SKM-1 (cell line): Measurements from ENCODE around the gene PHTF2.

Source experiments
- DNase-seq: peaks from one replicate; lab custom pipeline; 2025; ENCODE audit not compliant: unreplicated experiment; lab: John Stamatoyannopoulos, UW

PHTF2 gene

GRCh38 chr7:77791956-77792355 is 6.6 kb upstream of the PHTF2 start:
- DNase-seq: no peak

- DNase-seq: no peak
Measured at GRCh38 chr7:77794000-77794399, 4.6 kb upstream of the PHTF2 start.

- DNase-seq: no peak
Measured at GRCh38 chr7:77796109-77796508, 2.5 kb upstream of the PHTF2 start.

- no peak for DNase-seq
Measured at GRCh38 chr7:77796960-77797359, 1.6 kb upstream of the PHTF2 start.

GRCh38 chr7:77797734-77798393 is 709 bp upstream of the PHTF2 start:
- no peak for DNase-seq

- peak; percentile 32 for DNase-seq
Measured at GRCh38 chr7:77799078-77799964, 748 bp downstream of the PHTF2 start.

GRCh38 chr7:77800158-77800557 is 1.6 kb downstream of the PHTF2 start:
- DNase-seq: no peak

GRCh38 chr7:77800730-77801129 is 2.2 kb downstream of the PHTF2 start:
- no peak for DNase-seq

GRCh38 chr7:77802557-77803405 is 4.2 kb downstream of the PHTF2 start:
- DNase-seq: no peak

DNA sequence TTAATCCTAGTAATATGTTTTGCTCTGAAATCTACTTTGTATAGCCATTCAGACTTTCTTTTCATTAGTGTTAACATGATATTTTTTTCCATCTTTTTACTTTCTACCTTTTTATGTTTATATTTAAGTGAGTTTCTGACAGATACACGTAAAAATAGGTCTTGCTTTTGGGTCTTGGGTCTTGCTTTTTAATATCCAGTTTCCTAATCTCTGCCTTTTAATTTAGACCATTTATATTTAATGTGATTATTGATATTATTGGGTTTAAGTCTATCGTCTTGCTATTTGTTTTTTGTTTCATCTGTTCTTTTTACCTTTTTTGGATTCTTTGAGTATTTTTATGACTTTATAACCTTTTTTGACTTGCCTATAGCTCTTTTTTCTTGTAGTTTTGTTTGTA is 7.9 kb downstream of the PHTF2 start:
- no peak for DNase-seq

GRCh38 chr7:77808517-77808916 is 9.9 kb downstream of the PHTF2 start:
- no peak for DNase-seq

DNA sequence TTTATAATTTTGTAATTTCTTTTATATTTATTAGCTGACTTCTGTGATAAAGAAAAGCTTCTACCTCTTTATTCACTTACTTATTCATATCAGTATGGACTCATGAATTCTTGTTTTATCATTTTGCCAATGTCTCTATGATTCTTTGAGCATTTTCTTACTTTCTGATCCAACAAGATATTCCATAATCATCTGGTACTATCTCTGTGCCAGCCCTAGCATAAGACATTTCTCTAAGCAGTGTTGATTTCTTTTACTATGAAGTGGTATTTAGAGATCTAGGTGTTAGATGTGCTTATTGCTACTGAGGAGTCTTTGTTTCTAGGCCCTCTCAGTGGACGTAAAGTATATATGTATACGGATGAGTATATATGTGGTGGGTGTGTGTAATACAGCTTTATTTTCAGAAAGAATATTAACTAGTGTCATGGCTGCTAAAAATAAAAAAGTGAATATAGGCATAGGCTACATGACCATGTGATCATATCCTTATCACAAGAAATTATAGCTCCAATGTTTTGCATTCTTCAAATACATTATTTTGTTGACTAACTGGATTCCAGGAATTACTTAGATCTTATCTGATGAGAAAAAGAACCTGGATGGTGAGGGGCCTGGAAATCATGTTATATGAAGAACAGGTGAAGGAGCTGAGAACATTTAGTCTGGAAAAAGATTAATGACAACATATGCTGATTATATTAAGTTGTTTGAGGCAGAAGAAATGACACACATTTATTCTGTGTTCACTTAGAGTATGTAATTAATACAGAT is 13.1 kb downstream of the PHTF2 start:
- no peak for DNase-seq

DNA sequence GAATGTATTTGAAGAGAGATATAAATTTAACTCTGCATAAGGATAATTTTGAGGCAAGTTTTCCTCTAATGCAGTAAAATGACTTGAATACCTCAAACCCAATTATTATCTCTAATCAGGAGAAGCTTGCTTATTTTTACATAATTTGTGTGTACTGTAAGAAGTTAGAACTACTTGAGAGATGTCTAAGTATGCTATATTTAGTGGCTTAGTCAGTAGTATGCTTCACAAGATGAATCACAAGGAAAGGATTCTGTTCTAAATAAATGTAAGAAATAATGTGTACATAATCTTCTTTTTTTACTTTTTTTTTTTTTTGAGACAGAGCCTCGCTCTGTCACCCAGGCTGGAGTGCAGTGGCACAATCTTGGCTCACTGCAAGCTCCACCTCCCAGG is 13.7 kb downstream of the PHTF2 start:
- no peak for DNase-seq

- no peak for DNase-seq
Measured at GRCh38 chr7:77813180-77813579, 14.6 kb downstream of the PHTF2 start.

- no peak for DNase-seq
Measured at GRCh38 chr7:77819021-77819420, 20.4 kb downstream of the PHTF2 start.

GRCh38 chr7:77820967-77821366 is 22.4 kb downstream of the PHTF2 start:
- DNase-seq: no peak

GRCh38 chr7:77822269-77822668 is 23.7 kb downstream of the PHTF2 start:
- no peak for DNase-seq

DNA sequence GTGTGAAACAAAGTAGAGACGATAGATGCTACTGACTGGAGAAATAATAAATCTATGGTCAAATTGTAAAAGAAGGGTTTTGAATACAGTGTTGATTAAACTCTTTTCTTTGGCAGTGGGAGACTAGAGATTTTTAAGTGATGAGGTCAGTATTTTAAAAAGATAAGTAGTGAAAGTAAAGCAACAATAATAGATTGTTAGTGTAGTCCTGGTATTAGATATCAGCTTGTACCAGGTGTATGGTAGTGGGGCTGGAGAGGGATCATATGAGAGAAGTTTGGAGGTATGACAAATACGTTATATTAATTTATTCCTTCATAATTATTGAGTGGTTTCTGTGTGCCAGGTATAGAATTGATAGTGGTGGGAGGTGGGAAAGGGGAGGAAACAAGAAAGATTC is 25.2 kb downstream of the PHTF2 start:
- DNase-seq: no peak

- no peak for DNase-seq
Measured at GRCh38 chr7:77824636-77825035, 26.1 kb downstream of the PHTF2 start.

DNA sequence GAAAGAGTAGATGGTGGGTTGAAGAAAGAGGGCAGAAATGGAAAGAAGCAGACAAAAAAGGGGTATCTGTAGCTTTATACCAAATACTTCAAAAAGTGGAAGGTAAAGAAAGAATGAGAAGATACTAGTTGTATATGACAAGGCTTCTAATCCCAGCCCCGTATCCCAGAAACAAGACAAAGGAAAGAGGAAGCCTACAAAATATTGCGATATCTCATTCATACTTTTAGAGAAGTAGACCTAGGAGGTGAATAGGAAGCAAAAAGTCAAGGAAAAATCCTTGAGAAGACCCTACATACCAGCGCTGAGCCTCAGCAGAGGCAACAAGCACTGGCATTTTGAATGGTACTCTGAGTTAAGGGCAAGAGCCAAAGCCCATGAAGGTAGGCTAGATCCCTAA is 26.6 kb downstream of the PHTF2 start:
- DNase-seq: peak; percentile 34

GRCh38 chr7:77826300-77826699 is 27.7 kb downstream of the PHTF2 start:
- no peak for DNase-seq
